H54 (cell line): ENCODE measurements around the gene NBPF6.
"Not testable (repeated sequence)": the region's sequence is repeated elsewhere in the genome, so short reads cannot be mapped to it uniquely, and the experiment has no call there.

ENCODE experiments used
- DNase-seq: peaks from one replicate; pipeline ENCODE4 v3.0.0; 2011; ENCODE audit warnings: low spot score, mixed read lengths; ENCODE audit not compliant: insufficient read length
- FAIRE-seq: peaks from 3 replicates; lab custom pipeline; 2011; peaks lifted over from hg19 to GRCh38; lab: Jason Lieb, UNC

NBPF6 gene

GRCh38 chr1:108450043-108450442 lies at the start of gene NBPF6:
Gene NBPF6, plus strand, starts transcription at chr1:108450343. Its CDS starts 259 bp downstream, at chr1:108450602.
- FAIRE-seq, DNase-seq: not testable (repeated sequence)

- peak; percentile 76 for FAIRE-seq
- DNase-seq = not testable (repeated sequence)
Measured at GRCh38 chr1:108411098-108411833, 38.9 kb upstream of the NBPF6 start.

GRCh38 chr1:108420129-108420528 lies 30.0 kb upstream of the NBPF6 start:
- FAIRE-seq, DNase-seq: not testable (repeated sequence)

GRCh38 chr1:108421061-108421916 lies 28.9 kb upstream of the NBPF6 start:
- DNase-seq, FAIRE-seq: not testable (repeated sequence)

GRCh38 chr1:108426877-108427276 lies 23.3 kb upstream of the NBPF6 start:
- DNase-seq = not testable (repeated sequence)
- peak; percentile 11 for FAIRE-seq

GRCh38 chr1:108432002-108432401 lies 18.1 kb upstream of the NBPF6 start:
- DNase-seq, FAIRE-seq: not testable (repeated sequence)

- not testable (repeated sequence) for FAIRE-seq, DNase-seq
Measured at GRCh38 chr1:108433404-108433803, 16.7 kb upstream of the NBPF6 start.

GRCh38 chr1:108438536-108438935 lies 11.6 kb upstream of the NBPF6 start:
- not testable (repeated sequence) for DNase-seq
- peak; percentile 96 for FAIRE-seq

GRCh38 chr1:108454521-108454920 lies 4.4 kb downstream of the NBPF6 start:
- not testable (repeated sequence) for FAIRE-seq, DNase-seq

GRCh38 chr1:108458661-108459060 lies 8.5 kb downstream of the NBPF6 start:
- DNase-seq = not testable (repeated sequence)
- peak; percentile 57 for FAIRE-seq

GRCh38 chr1:108461758-108462157 lies 11.6 kb downstream of the NBPF6 start:
- not testable (repeated sequence) for FAIRE-seq, DNase-seq

- not testable (repeated sequence) for DNase-seq, FAIRE-seq
Measured at GRCh38 chr1:108463962-108464361, 13.8 kb downstream of the NBPF6 start.

GRCh38 chr1:108466166-108466565 lies 16.0 kb downstream of the NBPF6 start:
- DNase-seq, FAIRE-seq: not testable (repeated sequence)

- not testable (repeated sequence) for FAIRE-seq
Measured at GRCh38 chr1:108467155-108467554, 17.0 kb downstream of the NBPF6 start.

GRCh38 chr1:108470750-108471149 lies 20.6 kb downstream of the NBPF6 start:
- FAIRE-seq = not testable (repeated sequence)

More at GRCh38 chr1:108467155-108467554, 17.0 kb downstream of the NBPF6 start:
- not testable (repeated sequence) for DNase-seq

GRCh38 chr1:108474516-108474915 lies 24.4 kb downstream of the NBPF6 start:
- DNase-seq = not testable (repeated sequence)

More at GRCh38 chr1:108470750-108471149, 20.6 kb downstream of the NBPF6 start:
- not testable (repeated sequence) for DNase-seq

More at GRCh38 chr1:108474516-108474915, 24.4 kb downstream of the NBPF6 start:
- FAIRE-seq = not testable (repeated sequence)
